Posterior cingulate gyrus (tissue), 11 donors: ENCODE results near the gene ZBTB46.
"Not testable (repeated sequence)": the region's sequence is repeated elsewhere in the genome, so short reads cannot be mapped to it uniquely, and the experiment has no call there.

Experiments
- DNase-seq, 10 donors: peaks; one replicate each; pipeline versions ENCODE4 v3.0.0 to v3.0.0-alpha.2; 2020 to 2021; ENCODE audit warnings: mixed read lengths in 3 of 10
- intact Hi-C: fragments of 100-400 bp; cut with DNase I; formaldehyde crosslinking; loops from one replicate; pipeline ENCODE4 v1.15.1; 2023

Gene ZBTB46, protein sequence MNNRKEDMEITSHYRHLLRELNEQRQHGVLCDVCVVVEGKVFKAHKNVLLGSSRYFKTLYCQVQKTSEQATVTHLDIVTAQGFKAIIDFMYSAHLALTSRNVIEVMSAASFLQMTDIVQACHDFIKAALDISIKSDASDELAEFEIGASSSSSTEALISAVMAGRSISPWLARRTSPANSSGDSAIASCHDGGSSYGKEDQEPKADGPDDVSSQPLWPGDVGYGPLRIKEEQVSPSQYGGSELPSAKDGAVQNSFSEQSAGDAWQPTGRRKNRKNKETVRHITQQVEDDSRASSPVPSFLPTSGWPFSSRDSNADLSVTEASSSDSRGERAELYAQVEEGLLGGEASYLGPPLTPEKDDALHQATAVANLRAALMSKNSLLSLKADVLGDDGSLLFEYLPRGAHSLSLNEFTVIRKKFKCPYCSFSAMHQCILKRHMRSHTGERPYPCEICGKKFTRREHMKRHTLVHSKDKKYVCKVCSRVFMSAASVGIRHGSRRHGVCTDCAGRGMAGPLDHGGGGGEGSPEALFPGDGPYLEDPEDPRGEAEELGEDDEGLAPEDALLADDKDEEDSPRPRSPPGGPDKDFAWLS

DNA sequence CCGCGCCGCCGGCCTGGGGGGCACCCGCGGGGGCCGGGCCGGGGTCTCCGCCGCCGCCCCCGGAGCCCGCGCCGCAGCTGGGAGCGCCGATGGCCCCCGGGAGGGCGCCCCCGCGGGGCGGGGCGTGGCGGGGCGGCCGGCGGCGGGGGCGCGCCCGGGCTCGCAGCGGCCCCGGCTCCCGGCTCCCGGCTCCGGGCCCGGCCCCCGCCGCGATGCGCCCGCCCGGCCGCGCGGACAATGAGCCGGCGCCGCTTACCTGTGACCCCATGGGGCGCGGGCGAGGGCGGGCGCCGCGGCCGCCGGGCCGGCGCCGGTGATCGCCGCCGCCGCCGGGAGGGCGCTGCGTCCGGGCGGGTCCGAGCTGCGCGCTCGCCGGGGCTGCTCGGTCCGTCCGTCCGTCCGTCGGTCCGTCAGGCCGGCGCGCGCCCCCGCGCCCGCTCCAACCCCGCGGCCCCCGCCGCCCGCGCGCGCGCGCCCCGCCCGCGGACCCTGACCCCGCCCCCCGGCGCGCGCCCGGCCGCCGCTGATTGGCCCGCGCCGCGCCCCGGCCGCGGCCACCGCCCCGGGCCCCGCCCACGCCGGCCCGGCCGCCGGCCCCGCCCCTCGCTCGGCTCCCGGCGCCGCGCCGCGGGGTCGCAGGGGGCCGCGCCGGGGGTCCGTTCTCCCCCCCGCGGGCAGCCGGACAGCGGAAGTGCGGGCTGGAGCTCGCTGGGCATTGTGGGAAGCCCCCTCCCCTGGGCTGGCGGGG, at the start of gene ZBTB46:
TSS of gene ZBTB46 (minus strand) at position 424 of the 748 bp plus-strand sequence. CDS start 40,507 bp downstream, outside the sequence.
- DNase-seq, result peak in 1 of 10 donors; percentile 52
- intact Hi-C loops, result no loop called here

DNA sequence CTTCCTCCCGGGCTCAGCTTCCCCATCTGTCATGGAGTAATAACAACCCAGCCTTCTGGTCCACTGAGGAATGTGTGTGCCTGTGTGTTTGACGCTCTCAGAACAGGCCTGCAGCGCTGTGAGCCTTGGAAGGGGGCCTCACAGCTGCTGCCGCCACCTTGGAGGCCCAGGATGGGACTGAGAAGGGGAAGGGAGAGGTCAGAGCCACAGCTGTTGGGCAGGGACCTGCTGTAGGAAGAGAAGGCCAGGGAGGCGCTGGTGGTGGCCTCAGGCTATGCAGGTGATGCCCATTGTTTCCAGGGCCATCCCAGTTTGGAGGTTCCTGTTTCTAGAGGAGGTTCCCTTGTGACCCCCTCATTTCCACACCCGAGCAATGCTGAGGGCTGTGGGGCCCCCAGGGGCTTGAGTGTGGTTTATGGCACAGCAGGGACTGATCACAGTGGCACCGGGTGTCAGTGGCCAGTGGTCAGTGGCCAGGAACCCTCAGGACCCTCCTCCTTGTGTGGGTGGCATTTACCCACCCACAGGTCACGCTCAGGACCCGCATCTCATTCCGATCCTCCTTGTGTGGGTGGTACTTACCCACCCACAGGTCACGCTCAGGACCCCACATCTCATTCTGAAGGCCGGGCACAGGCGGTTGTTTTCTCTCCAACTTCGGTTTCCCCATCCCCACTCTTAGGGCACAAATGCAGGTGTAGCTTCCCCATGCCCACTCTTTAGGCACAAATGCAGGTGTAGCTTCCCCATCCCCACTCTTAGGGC, 48.0 kb upstream of the ZBTB46 start:
- no peak for DNase-seq
- intact Hi-C loops, result no loop called here

DNA sequence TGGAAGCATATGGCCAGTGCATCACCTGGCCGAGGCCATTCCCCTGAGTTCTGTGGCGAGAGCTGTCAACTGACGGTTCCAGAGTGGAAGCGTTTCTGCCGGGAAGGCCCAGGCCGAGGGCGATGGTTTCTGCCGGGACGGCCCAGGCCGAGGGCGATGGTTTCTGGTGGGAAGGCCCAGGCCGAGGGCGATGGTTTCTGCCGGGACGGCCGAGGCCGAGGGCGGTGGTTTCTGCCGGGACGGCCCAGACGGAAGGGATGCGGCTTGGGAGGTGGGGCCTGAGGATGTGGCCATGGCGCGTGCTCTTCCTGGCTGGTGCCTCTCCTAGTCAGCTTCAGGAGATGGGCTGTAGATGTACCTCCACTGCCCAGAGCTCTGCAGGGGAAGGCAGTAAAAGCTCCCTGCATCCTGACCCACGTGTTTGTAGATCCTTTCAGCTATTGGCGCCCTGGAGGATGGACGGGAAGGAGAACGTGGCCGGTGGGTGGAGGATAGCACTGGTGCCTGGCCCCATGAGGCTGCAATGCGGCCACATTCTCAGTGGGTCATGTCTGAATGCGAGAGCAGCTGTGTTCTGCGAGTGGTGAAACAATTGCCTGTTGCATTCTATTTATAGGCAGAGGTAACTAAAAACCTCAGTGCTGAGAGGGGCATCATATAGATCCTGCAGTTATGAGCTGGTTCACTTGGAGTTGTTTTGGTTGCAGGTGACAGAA, 46.8 kb upstream of the ZBTB46 start:
- intact Hi-C loops, result no loop called here
- DNase-seq, result no peak

DNA sequence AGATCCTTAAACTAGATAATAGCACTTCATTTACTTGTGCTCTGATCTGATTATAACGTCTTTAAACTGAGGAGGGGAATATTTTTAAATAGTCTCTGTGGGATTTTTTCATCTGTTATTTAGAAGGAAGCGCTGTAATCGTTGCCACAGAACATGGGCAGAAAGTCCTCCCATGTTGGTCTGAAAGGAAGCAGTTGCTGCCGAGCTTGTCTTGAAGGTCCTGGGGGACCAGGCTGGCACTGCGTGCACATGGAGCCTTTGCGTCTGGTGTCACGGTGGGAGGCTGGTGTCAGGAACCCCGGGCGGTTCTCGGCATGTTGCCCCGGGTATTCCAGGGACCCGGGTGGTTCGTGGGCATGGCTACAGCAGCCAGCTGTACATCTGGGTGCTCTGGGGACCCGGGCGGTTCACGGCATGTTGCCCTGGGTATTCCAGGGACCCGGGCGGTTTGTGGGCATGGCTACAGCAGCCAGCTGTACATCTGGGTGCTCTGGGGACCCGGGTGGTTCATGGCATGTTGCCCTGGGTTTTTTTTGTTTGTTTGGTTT, 45.5 kb upstream of the ZBTB46 start:
- intact Hi-C loops, result no loop called here
- DNase-seq, result no peak

DNA sequence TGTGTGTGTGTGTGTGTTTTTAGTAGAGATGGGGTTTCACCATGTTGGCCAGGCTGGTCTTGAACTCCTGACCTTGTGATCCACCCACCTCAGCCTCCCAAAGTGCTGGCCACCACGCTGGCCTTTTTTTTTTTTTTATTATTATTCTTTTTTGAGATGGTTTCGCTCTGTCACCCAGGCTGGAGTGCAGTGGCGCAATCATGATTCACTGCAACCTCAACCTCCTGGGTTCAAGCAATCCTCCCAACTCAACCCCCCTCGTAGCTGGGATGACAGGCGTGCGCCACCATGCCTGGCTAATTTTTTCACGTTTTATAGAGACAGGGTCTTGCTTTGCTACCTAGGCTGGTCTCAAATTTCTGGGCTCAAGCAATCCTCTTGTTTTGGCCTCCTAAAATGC, 43.2 kb upstream of the ZBTB46 start:
- DNase-seq, intact Hi-C loops: not testable (repeated sequence)

DNA sequence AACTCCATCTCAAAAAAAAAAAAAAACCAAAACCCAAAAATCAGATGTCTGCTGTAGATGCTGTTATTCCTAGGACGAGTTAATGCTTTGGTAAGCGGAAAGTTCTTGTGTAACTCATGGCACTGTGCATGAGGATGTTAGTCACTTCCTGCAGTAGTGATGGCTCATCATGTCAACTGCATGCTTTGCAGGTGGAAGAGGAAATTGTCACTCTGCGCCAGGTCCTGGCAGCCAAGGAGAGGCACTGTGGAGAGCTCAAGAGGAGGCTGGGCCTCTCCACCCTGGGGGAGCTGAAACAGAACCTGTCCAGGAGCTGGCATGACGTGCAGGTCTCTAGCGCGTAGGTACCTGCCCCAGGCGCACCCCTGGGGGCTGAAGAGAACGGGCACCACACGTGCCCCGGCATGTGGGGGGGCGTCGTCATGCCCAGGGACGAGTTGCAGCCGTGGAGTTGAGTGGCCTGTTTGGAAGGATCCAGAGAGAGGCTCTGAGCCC, 42.5 kb upstream of the ZBTB46 start:
- intact Hi-C loops, result no loop called here
- DNase-seq, result peak in 1 of 10 donors; percentile 23

DNA sequence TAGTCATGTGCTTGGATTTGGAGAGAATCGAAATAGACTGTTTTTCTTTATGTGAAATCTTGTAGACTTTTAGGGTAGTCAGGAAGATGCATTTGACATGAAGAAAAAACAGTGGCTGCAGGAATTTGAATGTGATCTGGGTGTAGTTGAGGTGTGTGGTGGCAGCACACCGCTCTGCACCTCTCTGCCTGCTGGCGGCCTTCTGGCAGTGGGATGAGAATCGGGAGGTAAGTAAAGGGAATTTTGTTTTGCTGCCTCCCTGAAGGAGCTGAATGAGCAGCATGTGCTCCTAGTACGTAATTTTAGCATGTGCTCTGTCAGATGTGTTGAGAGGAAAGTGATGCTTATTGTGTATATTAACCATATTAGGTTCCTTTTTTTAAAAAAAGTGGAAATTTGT, 37.2 kb upstream of the ZBTB46 start:
- intact Hi-C loops, result loop anchor here (10.0 kb wide), 1 partner anchor 163 kb away; the partner anchor contains the start of genes ARFRP1 and ZGPAT
- no peak for DNase-seq

DNA sequence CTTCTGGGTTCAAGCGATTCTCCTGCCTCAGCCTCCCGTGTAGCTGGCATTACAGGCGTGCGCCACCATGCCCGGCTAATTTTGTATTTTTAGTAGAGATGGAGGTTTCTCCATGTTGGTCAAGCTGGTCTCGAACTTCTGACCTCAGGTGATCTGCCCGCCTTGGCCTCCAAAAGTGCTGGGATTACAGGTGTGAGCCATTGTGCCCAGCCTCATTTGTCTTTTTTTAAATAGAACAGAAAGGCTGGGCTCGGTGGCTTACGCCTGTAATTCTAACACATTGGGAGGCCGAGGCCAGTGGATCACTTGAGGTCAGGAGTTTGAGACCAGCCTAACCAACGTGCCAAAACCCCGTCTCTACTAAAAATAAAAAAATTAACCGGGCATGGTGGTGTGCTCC, 36.0 kb upstream of the ZBTB46 start:
- not testable (repeated sequence) for DNase-seq
- intact Hi-C loops, result loop anchor here (10.0 kb wide), 1 partner anchor 162 kb away; the partner anchor contains the start of genes ARFRP1 and ZGPAT

DNA sequence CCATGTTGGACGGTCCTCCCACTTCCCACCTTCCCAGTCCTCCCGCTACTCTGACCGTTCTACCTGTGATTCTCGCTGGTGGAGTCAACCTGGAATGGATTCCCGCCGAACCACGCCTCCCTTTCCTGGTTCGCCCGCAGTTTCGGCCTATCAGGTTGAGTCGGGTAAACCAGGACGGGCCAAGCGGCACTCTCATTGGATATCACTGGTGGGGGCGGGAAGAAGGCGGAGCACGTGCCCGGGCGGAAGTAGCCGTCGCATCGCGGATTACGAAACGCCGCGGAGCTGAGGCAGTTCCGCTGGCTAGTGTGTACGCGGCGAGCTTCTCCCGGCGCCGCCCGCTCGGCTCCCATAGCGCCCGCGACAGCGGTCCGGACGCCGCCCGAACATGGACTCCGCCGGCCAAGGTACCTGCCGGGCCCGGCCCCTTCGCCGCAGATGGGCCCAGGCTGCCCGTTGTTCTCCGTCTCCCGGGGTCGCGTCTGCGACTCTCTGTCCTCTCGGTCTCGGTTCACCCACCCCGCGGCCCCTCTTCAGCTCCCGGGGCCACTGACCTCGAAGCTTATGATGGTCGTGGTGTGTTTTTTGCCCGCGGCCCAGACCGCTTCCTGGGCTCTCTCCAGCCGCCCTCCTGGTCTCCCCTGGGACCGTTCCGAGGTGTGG, 34.0 kb upstream of the ZBTB46 start, which contains the start of gene TPD52L2:
TSS of gene TPD52L2 (plus strand) at position 293 of the 663 bp plus-strand sequence. CDS start at position 389, 96 bp downstream.
- intact Hi-C loops, result loop anchor here (2.0 to 10.0 kb wide), 4 partner anchors 30 to 326 kb away; partner anchors contain the start of genes ARFRP1, DNAJC5 and ZGPAT
- peak; percentile 98 to 100 (median 99) for DNase-seq

DNA sequence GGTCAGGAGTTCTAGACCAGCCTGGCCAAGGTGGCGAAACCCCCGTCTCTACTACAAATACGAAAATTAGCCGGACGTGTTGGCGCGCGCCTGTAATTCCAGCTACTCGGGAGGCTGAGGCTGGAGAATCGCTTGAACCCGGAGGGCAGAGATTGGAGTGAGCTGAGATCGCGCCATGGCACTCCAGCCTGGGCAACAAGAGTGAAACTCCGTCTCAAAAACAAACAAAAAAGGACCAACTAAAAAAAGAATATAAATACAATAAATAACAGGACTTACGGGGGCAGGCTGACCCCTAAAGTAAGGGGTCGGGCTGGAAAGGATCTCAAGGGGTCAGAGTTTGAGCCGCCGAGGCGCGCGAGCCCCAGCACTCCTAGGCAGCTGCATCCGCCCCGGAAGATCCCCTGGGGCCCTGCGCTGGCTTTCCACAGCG, 33.5 kb upstream of the ZBTB46 start:
- DNase-seq, result no peak
- intact Hi-C loops, result loop anchor here (2.0 to 10.0 kb wide), 4 partner anchors 30 to 326 kb away; partner anchors contain the start of genes ARFRP1, DNAJC5 and ZGPAT

DNA sequence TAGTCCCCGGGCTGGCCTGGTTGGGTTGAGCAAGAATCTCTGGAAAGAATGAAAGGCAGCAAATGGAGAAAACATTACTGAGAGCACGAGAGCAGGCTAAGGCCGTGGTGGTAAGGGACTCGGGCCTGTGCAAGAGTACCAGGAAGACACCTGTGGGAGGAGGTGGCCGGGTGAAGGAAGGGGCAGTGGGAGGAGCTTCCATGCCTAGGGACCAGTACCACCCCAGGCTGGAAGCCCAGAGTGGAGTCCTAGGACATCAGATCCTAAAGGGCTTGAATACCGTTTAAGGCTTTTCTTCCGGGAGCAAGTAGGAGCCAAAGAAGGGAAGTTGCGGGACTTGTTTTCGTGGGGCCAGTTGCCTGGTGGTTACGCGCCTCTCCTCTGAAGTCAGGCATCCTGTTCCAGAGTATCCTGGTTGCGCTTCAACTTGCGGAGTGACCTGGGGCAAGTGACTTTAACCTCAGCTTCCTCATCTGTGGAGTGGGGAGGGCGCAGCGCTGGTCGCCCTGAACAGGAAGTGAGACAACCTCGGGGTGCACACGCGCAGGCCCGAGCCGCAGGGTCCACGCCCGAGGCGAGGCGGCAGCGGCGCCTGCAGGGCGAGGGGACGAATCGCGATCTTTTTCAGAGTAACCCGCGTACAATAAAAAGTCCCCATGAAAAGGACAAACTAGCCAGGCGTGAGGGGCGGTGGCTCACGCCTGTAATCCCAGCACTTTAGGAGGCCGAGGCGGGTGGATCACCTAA, 32.9 kb upstream of the ZBTB46 start:
- DNase-seq, result peak; percentile 48 to 96 (median 70)
- intact Hi-C loops, result loop anchor here (2.0 to 10.0 kb wide), 4 partner anchors 31 to 325 kb away; partner anchors contain the start of genes ARFRP1, DNAJC5 and ZGPAT

DNA sequence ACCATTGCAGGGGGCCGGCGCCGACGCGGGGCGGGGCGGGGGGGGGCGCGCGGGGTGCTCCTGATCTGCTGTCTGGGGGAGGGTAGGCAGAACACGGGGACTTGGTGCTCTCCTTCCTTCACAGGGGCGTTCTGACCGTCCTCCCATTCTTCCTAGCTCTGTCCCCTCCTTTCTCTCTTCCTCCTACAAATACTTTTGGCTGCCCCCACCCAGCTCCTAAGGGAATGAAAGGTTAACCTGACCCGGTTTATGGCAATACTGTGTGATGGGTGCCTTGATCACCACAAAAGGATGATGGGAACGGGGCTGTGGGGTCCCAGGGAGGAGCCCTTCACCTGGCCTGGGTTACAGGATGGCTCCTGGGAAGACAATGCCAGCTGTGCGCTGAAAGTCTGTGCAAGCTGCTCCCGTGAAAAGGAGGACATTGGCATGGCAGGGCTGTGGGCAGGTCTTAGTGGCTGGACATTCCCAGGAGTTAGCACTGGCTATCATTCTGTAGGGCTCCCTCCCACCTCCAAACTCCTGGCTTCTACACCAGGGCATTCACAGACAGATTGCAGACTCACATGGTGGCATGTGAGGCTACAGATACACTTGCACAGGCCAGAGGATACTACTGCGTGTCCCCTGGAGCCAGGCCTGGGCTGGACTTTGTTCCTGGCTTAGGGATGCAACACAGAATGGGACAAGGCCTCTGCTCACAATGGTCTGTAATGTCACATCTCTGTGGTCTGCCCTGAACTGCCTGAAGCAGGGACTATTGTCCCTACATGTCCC, 32.1 kb upstream of the ZBTB46 start:
- intact Hi-C loops, result loop anchor here (5.0 to 10.0 kb wide), 2 partner anchors 76 to 158 kb away; partner anchors contain the start of genes ARFRP1 and ZGPAT
- DNase-seq, result no peak

DNA sequence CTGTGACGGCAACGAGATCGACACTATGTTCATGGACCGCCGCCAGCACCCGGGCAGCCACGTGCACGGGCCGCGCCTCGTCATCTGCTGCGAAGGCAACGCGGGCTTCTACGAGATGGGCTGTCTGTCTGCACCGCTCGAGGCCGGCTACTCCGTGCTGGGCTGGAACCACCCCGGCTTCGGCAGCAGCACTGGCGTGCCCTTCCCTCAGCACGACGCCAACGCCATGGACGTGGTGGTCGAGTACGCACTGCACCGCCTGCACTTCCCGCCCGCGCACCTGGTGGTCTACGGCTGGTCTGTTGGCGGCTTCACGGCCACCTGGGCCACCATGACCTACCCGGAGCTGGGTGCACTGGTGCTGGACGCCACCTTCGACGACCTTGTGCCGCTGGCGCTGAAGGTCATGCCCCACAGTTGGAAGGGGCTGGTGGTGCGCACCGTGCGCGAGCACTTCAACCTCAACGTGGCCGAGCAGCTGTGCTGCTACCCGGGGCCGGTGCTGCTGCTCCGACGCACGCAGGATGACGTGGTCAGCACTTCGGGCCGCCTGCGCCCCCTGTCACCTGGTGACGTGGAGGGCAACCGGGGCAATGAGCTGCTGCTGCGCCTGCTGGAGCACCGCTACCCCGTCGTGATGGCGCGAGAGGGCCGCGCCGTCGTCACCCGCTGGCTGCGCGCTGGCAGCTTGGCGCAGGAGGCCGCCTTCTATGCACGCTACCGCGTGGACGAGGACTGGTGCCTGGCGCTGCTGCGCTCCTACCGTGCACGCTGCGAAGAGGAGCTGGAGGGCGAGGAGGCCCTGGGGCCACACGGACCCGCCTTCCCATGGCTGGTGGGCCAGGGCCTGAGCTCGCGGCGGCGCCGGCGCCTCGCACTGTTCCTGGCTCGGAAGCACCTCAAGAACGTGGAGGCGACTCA, 31.2 kb upstream of the ZBTB46 start:
- intact Hi-C loops, result loop anchor here (5.0 to 10.0 kb wide), 2 partner anchors 75 to 157 kb away; partner anchors contain the start of genes ARFRP1 and ZGPAT
- DNase-seq, result no peak

DNA sequence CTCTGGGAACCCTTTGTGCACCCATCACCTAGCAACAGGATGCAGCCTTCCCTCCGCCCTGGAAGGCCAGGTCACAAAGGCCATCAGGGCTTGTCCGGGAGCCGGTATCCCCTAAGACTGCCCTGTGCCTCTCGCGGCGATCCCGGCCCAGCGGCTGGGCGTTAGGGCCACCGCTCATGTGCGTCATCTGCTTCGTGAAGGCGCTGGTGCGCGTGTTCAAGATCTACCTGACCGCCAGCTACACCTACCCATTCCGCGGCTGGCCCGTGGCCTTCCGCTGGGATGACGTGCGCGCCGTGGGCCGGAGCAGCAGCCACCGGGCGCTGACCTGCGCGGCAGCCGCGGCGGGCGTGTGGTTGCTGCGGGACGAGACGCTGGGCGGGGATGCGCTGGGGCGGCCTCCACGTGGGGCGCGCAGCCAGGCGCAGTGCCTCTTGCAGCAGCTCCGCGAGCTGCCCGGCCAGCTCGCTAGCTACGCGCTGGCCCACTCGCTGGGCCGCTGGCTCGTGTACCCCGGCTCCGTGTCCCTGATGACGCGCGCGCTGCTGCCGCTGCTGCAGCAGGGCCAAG, 30.4 kb upstream of the ZBTB46 start, which contains the start of gene ABHD16B:
TSS of gene ABHD16B (plus strand) at position 134 of the 570 bp plus-strand sequence. CDS start at position 177, 43 bp downstream.
- intact Hi-C loops, result loop anchor here (5.0 to 10.0 kb wide), 2 partner anchors 74 to 157 kb away; partner anchors contain the start of genes ARFRP1 and ZGPAT
- no peak for DNase-seq
